Measurements from ENCODE around the gene IFRD2. TPM values are rescaled to one million over a fixed set of nuclear protein-coding genes. Genes with fewer than 3 reads are reported as not detected.

The IFRD2 gene
- total and polyA plus RNA-seq, 2 of the 8 experiments (the other 6 are each of a cell fraction or from before 2014, with no cell fraction given): 76.7 to 88.8 TPM

GRCh38 chr3:50327943-50328691 lies 35.9 kb upstream of the IFRD2 start, which contains the start of gene TUSC2:
Gene TUSC2 (minus strand): TSS chr3:50328223. CDS start chr3:50328099, 124 bp downstream.
- no peak for FAIRE-seq
- H2AFZ ChIP-seq (ENCODE audit: low read length): peak within 1 kb of the TSS; percentile 71
- ChIA-PET POLR2A (ENCODE audit: partially characterized antibody) (interaction anchor here (0.6 to 6.4 kb wide), 13 partner anchors 8 to 172 kb away, joined by 3 to 36 read pairs (median 4); partner anchors contain the start of genes HYAL1, HYAL2, IFRD2 and RASSF1), CTCF (ENCODE audit: partially characterized antibody) (interaction anchor here (0.7 to 7.5 kb wide), 13 partner anchors 9 to 291 kb away, joined by 3 to 75 read pairs (median 3); partner anchors contain the start of genes HYAL3, LSMEM2 and NAA80)
- peak within 1 kb of the TSS; percentile 72 to 98 for H3K4me2 ChIP-seq (ENCODE audit: insufficient read depth in 1 of 2, low read depth in 2 of 2, low read length in 2 of 2)
- H3K23me2 ChIP-seq (ENCODE audit: low read depth, low read length): peaks cover 11% of the 10 kb centered on the region; the same call in 1 of the 2 replicates
- H2BK120ac ChIP-seq (replicated peaks; ENCODE audit: low read depth, low read length): no peak within 1 kb of the TSS
- no peaks in the 10 kb centered on the region for H3K27me3 ChIP-seq (replicated peaks in 1 of 4; ENCODE audit: control insufficient read depth in 3 of 4, extremely low read depth in 1 of 4, insufficient read depth in 3 of 4, low read length in 3 of 4)
- H3K23ac ChIP-seq (ENCODE audit: insufficient read length): no peak within 1 kb of the TSS
- H3K14ac ChIP-seq (ENCODE audit: insufficient read length): no peak within 1 kb of the TSS
- peaks cover 6 to 8% of the 10 kb centered on the region in 2 experiments for H4K20me1 ChIP-seq (replicated peaks in 1 of 2; ENCODE audit: control insufficient read depth in 1 of 2, insufficient read depth in 2 of 2, low read length in 2 of 2)
- DNase-seq (ENCODE audit: low read depth in 1 of 2, low spot score in 2 of 2): peak; percentile 82 to 96
- H2BK20ac ChIP-seq (ENCODE audit: low read length): no peak within 1 kb of the TSS
- H3K4ac ChIP-seq (replicated peaks; ENCODE audit: insufficient read length, low read depth, low read length): no peak within 1 kb of the TSS
- no peak within 1 kb of the TSS for H2AK5ac ChIP-seq (ENCODE audit: low read depth, low read length)
- H3K9ac ChIP-seq (replicated peaks in 1 of 4; ENCODE audit: extremely low read depth in 1 of 4, low read depth in 3 of 4, low read length in 3 of 4): peak within 1 kb of the TSS; percentile 65 to 74 (median 72)
- H3K9me3 ChIP-seq (ENCODE audit: insufficient read depth in 2 of 2, low read depth in 1 of 2, low read length in 1 of 2): no peaks in the 10 kb centered on the region
- peaks cover 11 to 31% (median 23%) of the 10 kb centered on the region in 4 experiments; a peak in 7 of 8 replicates for H3K36me3 ChIP-seq (ENCODE audit: control insufficient read depth in 2 of 4, insufficient read depth in 4 of 4, low read length in 3 of 4)
- H4K8ac ChIP-seq (ENCODE audit: extremely low read depth, insufficient read depth, low read length): peak within 1 kb of the TSS; percentile 94; the same call in 1 of the 2 replicates
- H3K4me1 ChIP-seq (replicated peaks in 1 of 4; ENCODE audit: control insufficient read depth in 3 of 4, insufficient read depth in 4 of 4, low read length in 3 of 4): peaks cover 0 to 19% (median 7%) of the 10 kb centered on the region in 4 experiments; a peak in 6 of 7 replicates
- H3K18ac ChIP-seq (ENCODE audit: extremely low read depth, low read length): no peak within 1 kb of the TSS
- no peak within 1 kb of the TSS for H2BK12ac ChIP-seq (ENCODE audit: low read depth, low read length)
- peak within 1 kb of the TSS; percentile 49; the same call in 1 of the 2 replicates for H3K27ac ChIP-seq (ENCODE audit: low read depth, low read length)
- peaks cover 5% of the 10 kb centered on the region; the same call in 1 of the 2 replicates for H3K79me1 ChIP-seq (ENCODE audit: low read depth, low read length)
- WGBS, 2 experiments (ENCODE audit: extremely low coverage in 1 of 2, insufficient coverage in 1 of 2, insufficient read length in 1 of 2, insufficient replicate concordance in 2 of 2, low coverage in 1 of 2, low lambda C conversion rate in 2 of 2, missing lambda C conversion rate in 1 of 2): 7% methylated on average over 50 of the region's 55 CpGs; no CpG with 5 or more reads in 1 of the 2 experiments
- peaks cover 0 to 11% of the 10 kb centered on the region in 2 experiments; a peak in 2 of 4 replicates for H3K79me2 ChIP-seq (ENCODE audit: control insufficient read depth in 1 of 2, insufficient read depth in 2 of 2, low read length in 2 of 2)
- peak within 1 kb of the TSS; percentile 61; the same call in 1 of the 2 replicates for H2BK15ac ChIP-seq (ENCODE audit: low read length)
- peak within 1 kb of the TSS; percentile 52 to 97 (median 90) for H3K4me3 ChIP-seq (ENCODE audit: extremely low read depth in 1 of 4, insufficient read depth in 2 of 4, low read depth in 3 of 4, low read length in 4 of 4)
- peak within 1 kb of the TSS; percentile 58 for H4K5ac ChIP-seq (ENCODE audit: insufficient read length, low read depth, low read length)
- peak within 1 kb of the TSS; percentile 42 for H3K56ac ChIP-seq (replicated peaks; ENCODE audit: insufficient read length, low read depth, low read length)
- no peak within 1 kb of the TSS for H4K91ac ChIP-seq (replicated peaks; ENCODE audit: insufficient read length, low read length)
- peak within 1 kb of the TSS; percentile 44; the same call in 1 of the 2 replicates for H2BK5ac ChIP-seq (ENCODE audit: low read depth, low read length)
- TF ChIP-seq HDAC2 (IDR thresholded peaks at IDR 0.05; ENCODE audit: borderline replicate concordance in 1 of 2, low read depth in 2 of 2, low read length in 2 of 2) (peak in 1 of 2 experiments; percentile 84; a peak in 1 of 4 replicates), NANOG (IDR thresholded peaks at IDR 0.05; ENCODE audit: insufficient read depth, low read depth, low read length, poor library complexity, severe bottlenecking) (peak; percentile 41), ZNF274 (IDR thresholded peaks at IDR 0.05; ENCODE audit: borderline replicate concordance, extremely low read depth, low read length) (no peak), GABPA (IDR thresholded peaks at IDR 0.05; ENCODE audit: borderline replicate concordance, insufficient read depth, low read length) (peak; percentile 91), CHD2 (IDR thresholded peaks at IDR 0.05; ENCODE audit: low read length) (peak; percentile 65), TAF1 (IDR thresholded peaks at IDR 0.05; ENCODE audit: low read depth, low read length) (peak; percentile 84), TAF7 (optimal IDR thresholded peaks at IDR 0.05; ENCODE audit: borderline replicate concordance, low read depth, low read length) (peak; percentile 31), SP4 (IDR thresholded peaks at IDR 0.05; ENCODE audit: low read length) (no peak), KDM4A (IDR thresholded peaks at IDR 0.05; ENCODE audit: low read depth, low read length, severe bottlenecking) (peak; percentile 88), GTF2F1 (IDR thresholded peaks at IDR 0.05; ENCODE audit: borderline replicate concordance, low read depth, low read length) (no peak), POLR2AphosphoS5 (IDR thresholded peaks at IDR 0.05; ENCODE audit: low read depth, low read length) (peak; percentile 44; the same call in 1 of the 2 replicates)

All from H1 (cell line).